Bone marrow (tissue), 2 donors: ENCODE measurements around the gene SRSF2.
"Not testable (repeated sequence)": the region's sequence is repeated elsewhere in the genome, so short reads cannot be mapped to it uniquely, and the experiment has no call there.

Experiments
- DNase-seq, 2 donors: peaks; one replicate each; lab custom pipeline; 2025; lab: John Stamatoyannopoulos, UW

SRSF2 gene

DNA sequence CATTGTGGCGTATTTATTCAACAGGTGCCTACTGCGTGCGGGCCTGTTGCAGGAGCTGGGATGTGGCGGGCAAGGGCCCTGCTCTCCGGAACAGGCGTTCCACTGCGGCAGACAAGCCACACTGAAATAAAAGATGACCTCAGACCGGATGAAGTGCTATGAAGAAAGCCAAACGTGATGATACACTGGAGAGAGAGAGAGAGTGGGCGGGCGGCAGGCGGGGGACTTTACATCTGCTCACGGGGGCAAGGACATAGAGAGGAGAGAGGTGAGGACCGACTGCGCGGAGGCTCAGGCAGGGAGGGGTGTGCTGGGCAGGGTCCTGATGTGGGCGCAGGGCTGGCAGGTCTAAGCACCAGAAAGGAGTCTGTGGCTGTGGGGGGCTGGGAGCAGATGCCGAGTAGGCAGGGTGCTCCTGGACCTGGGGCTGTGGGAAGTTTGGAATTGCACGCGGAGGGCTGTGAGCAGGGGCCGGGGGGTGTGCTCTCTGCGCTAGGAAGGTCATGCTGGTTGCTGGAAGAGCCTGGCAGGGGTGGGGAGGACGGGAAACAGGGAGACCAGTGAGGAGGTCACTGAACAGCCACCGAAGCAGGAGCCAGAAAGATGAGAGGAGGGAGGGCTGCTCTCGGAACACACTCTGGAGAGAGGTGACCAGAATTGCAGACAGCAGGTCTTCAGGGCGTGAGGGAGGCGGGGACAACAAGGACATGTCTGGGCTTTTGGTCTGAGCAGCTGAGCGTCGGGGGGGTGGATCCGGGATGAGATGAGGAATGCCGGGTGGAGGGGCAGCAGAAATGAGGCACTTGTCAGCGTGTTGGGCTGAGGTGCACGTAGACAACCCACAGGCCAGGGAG, 36.3 kb downstream of the SRSF2 start:
- DNase-seq = no peak

DNA sequence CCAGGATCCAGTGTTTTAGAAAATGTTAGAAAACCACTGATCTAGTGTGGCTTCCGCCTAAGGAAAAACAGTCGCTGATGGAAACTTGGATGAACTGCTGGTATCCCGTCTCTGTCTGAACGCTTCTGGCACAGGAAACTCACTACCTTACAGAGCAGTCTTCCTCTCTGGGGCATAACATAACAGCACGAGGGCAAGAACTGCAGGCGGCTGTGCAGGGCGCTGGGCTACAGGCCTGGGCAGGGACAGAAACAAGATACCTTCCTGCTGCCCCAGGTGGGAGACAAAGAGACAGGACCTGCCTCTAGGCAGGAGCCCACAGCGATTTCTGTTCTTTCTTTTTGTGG, 36.9 kb downstream of the SRSF2 start:
- DNase-seq = no peak

GRCh38 chr17:76698466-76698977, 38.6 kb downstream of the SRSF2 start:
- DNase-seq = not testable (repeated sequence)

- DNase-seq = no peak
These were observed 39.2 kb downstream of the SRSF2 start for GRCh38 chr17:76697702-76698465.

GRCh38 chr17:76696763-76697701, 40.1 kb downstream of the SRSF2 start:
- no peak for DNase-seq

- no peak for DNase-seq
These were observed 41.9 kb downstream of the SRSF2 start for GRCh38 chr17:76695059-76695831.

GRCh38 chr17:76691379-76692191, 45.5 kb downstream of the SRSF2 start:
- DNase-seq = no peak

GRCh38 chr17:76690596-76691280, 46.4 kb downstream of the SRSF2 start:
- DNase-seq = no peak

DNA sequence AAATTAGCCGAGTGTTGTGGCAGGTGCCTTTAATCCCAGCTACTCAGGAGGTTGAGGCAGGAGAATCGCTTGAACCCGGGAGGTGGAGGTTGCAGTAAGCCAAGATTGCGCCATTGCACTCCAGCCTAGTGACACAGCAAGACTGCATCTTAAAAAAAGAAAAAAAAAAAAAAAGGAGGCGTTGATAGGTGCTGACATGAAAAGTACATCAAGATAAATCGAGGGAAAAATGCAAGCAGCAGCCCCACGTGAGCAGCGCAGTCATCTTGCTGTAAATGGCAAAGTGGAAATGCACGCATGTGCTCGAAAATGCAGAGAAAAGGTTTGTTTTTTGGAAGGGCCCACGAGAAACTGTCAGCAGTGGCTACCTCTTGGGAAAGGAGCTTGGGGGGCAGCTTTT, 47.3 kb downstream of the SRSF2 start:
- DNase-seq = no peak

- DNase-seq = no peak
These were observed 48.9 kb downstream of the SRSF2 start for GRCh38 chr17:76688165-76688622.

GRCh38 chr17:76687298-76688164, 49.6 kb downstream of the SRSF2 start:
- no peak for DNase-seq

DNA sequence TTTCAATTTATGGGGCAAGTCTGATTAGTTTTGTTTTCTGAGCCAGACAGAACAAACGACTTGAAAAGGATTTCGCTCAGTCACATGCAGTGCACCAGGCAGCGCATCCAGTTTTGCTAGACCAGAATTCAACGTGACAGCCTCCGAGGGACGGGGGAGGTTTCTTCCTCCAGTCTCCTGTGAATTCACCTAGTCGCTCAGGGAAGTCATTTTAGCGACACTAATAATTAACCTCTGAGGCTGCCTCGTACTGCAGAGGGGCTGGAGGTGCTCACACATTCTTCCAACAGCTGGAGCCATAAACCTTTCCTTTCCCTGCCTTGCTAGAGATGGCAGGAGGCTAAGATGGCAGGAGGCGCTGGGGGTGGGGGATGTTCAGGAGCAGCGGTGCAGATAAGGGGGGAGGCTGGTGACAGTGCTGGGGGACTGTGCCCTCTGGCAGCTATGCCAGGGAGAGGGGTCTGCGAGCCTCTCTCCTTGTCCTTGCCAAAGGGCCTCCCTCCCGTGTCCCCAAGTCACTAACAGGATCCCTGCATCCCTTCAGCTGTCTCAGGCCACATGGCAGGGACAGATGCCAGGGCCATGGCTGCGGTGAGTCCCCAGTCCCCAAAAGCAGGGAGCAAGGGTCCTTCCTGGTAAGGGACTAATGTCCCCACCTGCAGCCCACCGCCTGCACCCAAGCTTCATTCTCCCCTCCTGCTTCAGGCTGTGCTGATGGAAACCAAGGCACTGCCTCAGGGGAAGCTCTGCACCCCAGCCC, 50.4 kb downstream of the SRSF2 start:
- no peak for DNase-seq

- DNase-seq = no peak
These were observed 51.3 kb downstream of the SRSF2 start for GRCh38 chr17:76685846-76686245.

DNA sequence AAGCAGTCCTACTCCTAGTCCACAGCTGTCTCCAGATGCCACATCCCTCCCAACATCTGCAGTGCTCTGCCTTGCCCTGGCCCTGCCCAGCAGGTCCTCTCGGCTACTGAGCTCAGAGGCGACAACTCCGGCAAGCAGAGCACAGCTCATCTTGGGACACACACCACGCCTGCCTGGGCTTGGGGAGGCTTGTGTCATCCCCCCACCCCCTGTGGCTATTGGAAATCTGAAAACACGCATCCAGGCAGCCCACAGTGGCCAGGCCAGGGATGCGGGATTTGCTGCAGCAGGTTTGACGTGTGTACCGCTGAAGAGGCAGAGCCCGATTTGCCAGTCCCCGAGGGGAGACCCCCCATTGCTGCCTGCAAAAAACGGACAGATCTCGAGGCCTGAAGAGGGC, 51.8 kb downstream of the SRSF2 start:
- no peak for DNase-seq

GRCh38 chr17:76684756-76685155, 52.4 kb downstream of the SRSF2 start:
- no peak for DNase-seq
